BJ (cell line): ENCODE results near the gene UGT8. TPM values are rescaled to one million over a fixed set of nuclear protein-coding genes. Genes with fewer than 3 reads are reported as not detected.

Experiments used
- CTCF ChIA-PET: fragments of 350-600 bp; formaldehyde crosslinking; extraction: SDS; loops from one replicate; lab custom pipeline; 2021; ENCODE audit warnings: antibody characterized with exemption, inconsistent platforms; lab: Yijun Ruan, JAX
- POLR2A ChIA-PET: fragments of 300-600 bp; sonication (Branson Sonifier 250); formaldehyde crosslinking; extraction: SDS; loops from one replicate; lab custom pipeline; 2021; ENCODE audit warnings: antibody characterized with exemption; lab: Charles Lee
- DNase-seq: peaks from one replicate; pipeline ENCODE4 v3.0.0-alpha.2; 2011; ENCODE audit warnings: low read depth
- H3K27me3 ChIP-seq: 2 replicates; pipeline ENCODE4 v1.6.0; 2011; ENCODE audit warnings: low read length; ENCODE audit not compliant: control insufficient read depth, insufficient read depth
- H3K36me3 ChIP-seq: 2 replicates; pipeline ENCODE4 v1.5.1; 2011; ENCODE audit warnings: low read length; ENCODE audit not compliant: control insufficient read depth, insufficient read depth
- H3K4me3 ChIP-seq: 2 replicates; pipeline ENCODE4 v1.5.1; 2011; ENCODE audit warnings: low read depth, mild to moderate bottlenecking, control low read depth, low read length
- CTCF ChIP-seq: IDR thresholded peaks from 2 replicates; pipeline ENCODE4 v1.5.1; 2011; ENCODE audit warnings: low read depth, mild to moderate bottlenecking, control low read depth, inconsistent platforms, low read length, moderate library complexity; ENCODE audit not compliant: insufficient read depth
- polyA plus RNA-seq: library from polyadenylated mRNA; depleted of rRNA; stranded (reverse); fragments of >200 nt; gene quantifications from 2 replicates; pipeline ENCODE4 v1.2.3, GENCODE V29; 2011

UGT8 gene
- polyA plus RNA-seq, 1 experiment: not detected

GRCh38 chr4:114690571-114690970, 92.0 kb downstream of the UGT8 start:
- ChIA-PET CTCF (no interaction called here), POLR2A (no interaction called here)

GRCh38 chr4:114691865-114692264, 93.3 kb downstream of the UGT8 start:
- Histone ChIP-seq H3K4me3 (no peak overlapping the region), H3K27me3 (no peaks in the 10 kb centered on the region), H3K36me3 (no peaks in the 10 kb centered on the region)
- ChIA-PET POLR2A (no interaction called here), CTCF (no interaction called here)
- no peak for TF ChIP-seq CTCF
- no peak for DNase-seq

More at GRCh38 chr4:114690571-114690970, 92.0 kb downstream of the UGT8 start:
- TF ChIP-seq CTCF: no peak
- DNase-seq: no peak
- Histone ChIP-seq H3K4me3 (no peak overlapping the region), H3K36me3 (no peaks in the 10 kb centered on the region), H3K27me3 (no peaks in the 10 kb centered on the region)

- H3K27me3 ChIP-seq: no peaks in the 10 kb centered on the region
- H3K4me3 ChIP-seq: no peak overlapping the region
- no peak for DNase-seq
- H3K36me3 ChIP-seq: no peaks in the 10 kb centered on the region
- no peak for TF ChIP-seq CTCF
- CTCF ChIA-PET: no interaction called here
- POLR2A ChIA-PET: no interaction called here
Measured at GRCh38 chr4:114692958-114693357, 94.4 kb downstream of the UGT8 start.

- CTCF ChIA-PET: interaction anchor here (0.7 to 1.8 kb wide), 4 partner anchors 306 to 1879 kb away, joined by 3 to 21 read pairs (median 4); no protein-coding TSS in a partner anchor
- Histone ChIP-seq H3K27me3 (no peaks in the 10 kb centered on the region), H3K4me3 (no peak overlapping the region), H3K36me3 (no peaks in the 10 kb centered on the region)
- TF ChIP-seq CTCF: peak; percentile 44
- peak; percentile 2 for DNase-seq
- POLR2A ChIA-PET: no interaction called here
Measured at GRCh38 chr4:114694770-114695169, 96.2 kb downstream of the UGT8 start.

GRCh38 chr4:114698231-114698630, 99.6 kb downstream of the UGT8 start:
- no peak for TF ChIP-seq CTCF
- ChIA-PET CTCF (interaction anchor here (0.5 kb wide), 1 partner anchor 48 kb away, joined by 3 read pairs; no protein-coding TSS in a partner anchor), POLR2A (no interaction called here)
- no peak for DNase-seq
- no peaks in the 10 kb centered on the region for H3K27me3 ChIP-seq
- no peaks in the 10 kb centered on the region for H3K36me3 ChIP-seq
- H3K4me3 ChIP-seq: no peak overlapping the region
